HFFc6 (cell line): ENCODE data around the gene DLG2. TPM values are rescaled to one million over a fixed set of nuclear protein-coding genes. Genes with fewer than 3 reads are reported as not detected.

ENCODE experiments used
- DNase-seq: peaks from one replicate; pipeline ENCODE4 v3.0.0-alpha.2; 2018
- H3K27ac Mint-ChIP-seq: 2 replicates; pipeline ENCODE4 v1.8.0; 2020; ENCODE audit warnings: mild to moderate bottlenecking, mixed read lengths
- H3K27me3 Mint-ChIP-seq: 2 replicates; pipeline ENCODE4 v1.8.0; 2021; ENCODE audit warnings: mild to moderate bottlenecking, moderate library complexity, mixed read lengths; ENCODE audit not compliant: insufficient read depth
- H3K36me3 Mint-ChIP-seq: 2 replicates; pipeline ENCODE4 v1.8.0; 2021; ENCODE audit warnings: low read depth, mixed read lengths
- H3K4me1 Mint-ChIP-seq: 2 replicates; pipeline ENCODE4 v1.8.0; 2020; ENCODE audit warnings: low read depth, mixed read lengths
- H3K4me3 Mint-ChIP-seq: 2 replicates; pipeline ENCODE4 v1.8.0; 2020; ENCODE audit warnings: mild to moderate bottlenecking, moderate library complexity, mixed read lengths
- H3K9me3 Mint-ChIP-seq: 2 replicates; pipeline ENCODE4 v1.8.0; 2020; ENCODE audit warnings: mild to moderate bottlenecking, mixed read lengths
- total RNA-seq, 6 experiments: library from RNA; stranded (reverse); fragmentation: NEBNext Ultra II Directional; extraction: Animal tissue kit (Norgen Biotek cat#: 25700); gene quantifications; 2 replicates in 1 of 6; 3 replicates in 5 of 6; pipeline ENCODE4 v1.2.3, GENCODE V29; 2021
- TF ChIP-seq, protein P1 (sequence below): fragments of 200-600 bp; sonication (generic); IDR thresholded peaks from 2 replicates; pipeline ENCODE4 v1.5.0; 2021; ENCODE audit warnings: antibody characterized with exemption, mild to moderate bottlenecking

DLG2 gene
- total RNA-seq, 6 experiments from 2014 or later = 0.39 to 1.00 (median 0.80) TPM; not detected in 1

DNA sequence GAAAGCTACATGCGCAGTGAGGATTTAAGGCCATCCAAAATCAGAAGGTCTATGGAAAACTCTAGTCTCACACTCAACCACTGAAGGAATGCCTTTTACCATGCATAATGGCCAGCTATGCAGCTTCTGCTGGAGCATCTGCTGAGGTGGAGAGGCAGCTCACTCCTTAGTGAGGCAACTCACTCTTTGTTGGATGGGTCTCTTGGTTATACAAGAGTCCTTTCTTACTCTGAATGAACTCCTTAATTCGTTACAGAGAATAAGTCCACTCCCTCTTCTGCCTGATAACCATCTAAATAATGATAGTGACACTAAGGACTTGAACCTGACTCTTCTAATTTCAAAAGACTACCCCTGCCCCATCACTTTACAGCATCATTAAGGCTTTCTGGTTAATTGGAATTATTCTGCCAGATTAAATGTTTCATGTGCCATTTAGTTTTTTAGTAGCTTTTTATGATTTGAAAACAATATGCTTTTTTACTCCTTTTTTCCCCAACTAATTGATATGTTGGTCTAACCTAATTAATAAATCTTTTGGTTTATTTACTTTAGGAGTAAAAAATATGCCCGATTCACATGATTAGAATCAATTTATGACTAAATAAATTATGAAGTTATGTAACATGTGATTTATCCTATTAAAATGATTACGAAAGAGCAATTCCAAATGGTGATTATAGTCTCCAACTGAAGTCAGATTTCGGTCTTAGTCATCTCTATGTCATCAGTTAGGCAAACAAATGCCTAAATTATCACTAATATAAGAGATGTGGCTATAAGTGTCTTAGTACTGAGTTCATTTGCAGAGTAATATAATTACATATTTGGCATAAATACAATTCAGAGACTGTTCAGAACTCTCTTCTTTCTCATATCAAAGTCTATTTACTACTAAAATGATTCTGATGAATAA, 2054.3 kb downstream of the DLG2 start:
- H3K4me3 Mint-ChIP-seq = no peak overlapping the region; the same call in 1 of the 2 replicates

GRCh38 chr11:83571302-83571701, 2055.8 kb downstream of the DLG2 start:
- DNase-seq = peak; percentile 57
- TF ChIP-seq, protein P1, sequence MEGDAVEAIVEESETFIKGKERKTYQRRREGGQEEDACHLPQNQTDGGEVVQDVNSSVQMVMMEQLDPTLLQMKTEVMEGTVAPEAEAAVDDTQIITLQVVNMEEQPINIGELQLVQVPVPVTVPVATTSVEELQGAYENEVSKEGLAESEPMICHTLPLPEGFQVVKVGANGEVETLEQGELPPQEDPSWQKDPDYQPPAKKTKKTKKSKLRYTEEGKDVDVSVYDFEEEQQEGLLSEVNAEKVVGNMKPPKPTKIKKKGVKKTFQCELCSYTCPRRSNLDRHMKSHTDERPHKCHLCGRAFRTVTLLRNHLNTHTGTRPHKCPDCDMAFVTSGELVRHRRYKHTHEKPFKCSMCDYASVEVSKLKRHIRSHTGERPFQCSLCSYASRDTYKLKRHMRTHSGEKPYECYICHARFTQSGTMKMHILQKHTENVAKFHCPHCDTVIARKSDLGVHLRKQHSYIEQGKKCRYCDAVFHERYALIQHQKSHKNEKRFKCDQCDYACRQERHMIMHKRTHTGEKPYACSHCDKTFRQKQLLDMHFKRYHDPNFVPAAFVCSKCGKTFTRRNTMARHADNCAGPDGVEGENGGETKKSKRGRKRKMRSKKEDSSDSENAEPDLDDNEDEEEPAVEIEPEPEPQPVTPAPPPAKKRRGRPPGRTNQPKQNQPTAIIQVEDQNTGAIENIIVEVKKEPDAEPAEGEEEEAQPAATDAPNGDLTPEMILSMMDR = no peak
- Mint-ChIP-seq H3K4me3 (no peak overlapping the region), H3K4me1 (peaks cover 83% of the 10 kb centered on the region), H3K27me3 (no peaks in the 10 kb centered on the region), H3K36me3 (no peaks in the 10 kb centered on the region), H3K9me3 (no peaks in the 10 kb centered on the region), H3K27ac (peak overlapping the region; percentile 6; the same call in 1 of the 2 replicates)

More for the DNA sequence above, 2054.3 kb downstream of the DLG2 start:
- H3K36me3 Mint-ChIP-seq = no peaks in the 10 kb centered on the region
- no peaks in the 10 kb centered on the region for H3K27me3 Mint-ChIP-seq
- no peaks in the 10 kb centered on the region for H3K9me3 Mint-ChIP-seq
- TF ChIP-seq, protein P1 = no peak
- DNase-seq = peak; percentile 57
- peak overlapping the region; percentile 79 for H3K27ac Mint-ChIP-seq
- peaks cover 68% of the 10 kb centered on the region for H3K4me1 Mint-ChIP-seq

- Mint-ChIP-seq H3K36me3 (no peaks in the 10 kb centered on the region), H3K4me1 (peaks cover 72% of the 10 kb centered on the region), H3K4me3 (no peak overlapping the region), H3K27me3 (no peaks in the 10 kb centered on the region), H3K27ac (no peak overlapping the region), H3K9me3 (no peaks in the 10 kb centered on the region)
- no peak for DNase-seq
- TF ChIP-seq, protein P1 = no peak
These were observed 2057.9 kb downstream of the DLG2 start for GRCh38 chr11:83569134-83569805.

GRCh38 chr11:83568516-83568915, 2058.6 kb downstream of the DLG2 start:
- peaks cover 64% of the 10 kb centered on the region for H3K4me1 Mint-ChIP-seq
- H3K36me3 Mint-ChIP-seq = no peaks in the 10 kb centered on the region
- H3K27ac Mint-ChIP-seq = no peak overlapping the region
- no peaks in the 10 kb centered on the region for H3K27me3 Mint-ChIP-seq
- TF ChIP-seq, protein P1 = no peak
- H3K4me3 Mint-ChIP-seq = no peak overlapping the region
- no peak for DNase-seq
- no peaks in the 10 kb centered on the region for H3K9me3 Mint-ChIP-seq

DNA sequence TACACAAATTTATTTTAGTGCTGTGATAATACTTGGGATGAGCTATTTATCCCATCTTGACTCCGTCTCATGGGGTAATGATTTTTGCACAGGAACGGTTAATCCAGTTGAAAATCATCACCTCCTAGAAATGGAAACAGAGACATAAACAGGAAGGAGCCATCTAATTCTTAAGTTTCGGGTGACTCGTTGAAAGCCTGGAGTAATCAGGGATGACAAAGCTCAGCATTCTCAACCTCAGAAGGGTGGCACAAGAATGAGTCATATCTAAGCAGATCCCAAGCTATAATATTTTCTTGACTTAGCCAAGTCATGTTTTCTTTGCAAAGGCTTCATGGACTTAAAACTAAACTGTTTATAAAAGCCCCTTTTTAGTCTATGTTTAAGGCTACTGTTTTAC, 2060.2 kb downstream of the DLG2 start:
- Mint-ChIP-seq H3K9me3 (no peaks in the 10 kb centered on the region), H3K4me1 (peaks cover 48% of the 10 kb centered on the region), H3K27me3 (no peaks in the 10 kb centered on the region; the same call in 1 of the 2 replicates), H3K4me3 (no peak overlapping the region), H3K27ac (no peak overlapping the region), H3K36me3 (no peaks in the 10 kb centered on the region)
- TF ChIP-seq, protein P1 = no peak
- DNase-seq = peak; percentile 75
